Cerebellar nuclear complex (tissue), 1 donor: ENCODE results near the gene CFAP69.
"Not testable (repeated sequence)": the region's sequence is repeated elsewhere in the genome, so short reads cannot be mapped to it uniquely, and the experiment has no call there.

Experiments used
- DNase-seq, 2 experiments: peaks; one replicate each; lab custom pipeline; 2025; lab: John Stamatoyannopoulos, UW

CFAP69 gene

GRCh38 chr7:90272242-90272641 is 27.3 kb downstream of the CFAP69 start:
- no peak for DNase-seq

GRCh38 chr7:90274161-90274560 is 29.2 kb downstream of the CFAP69 start:
- DNase-seq, result no peak

GRCh38 chr7:90276033-90276728 is 31.2 kb downstream of the CFAP69 start:
- no peak for DNase-seq

DNA sequence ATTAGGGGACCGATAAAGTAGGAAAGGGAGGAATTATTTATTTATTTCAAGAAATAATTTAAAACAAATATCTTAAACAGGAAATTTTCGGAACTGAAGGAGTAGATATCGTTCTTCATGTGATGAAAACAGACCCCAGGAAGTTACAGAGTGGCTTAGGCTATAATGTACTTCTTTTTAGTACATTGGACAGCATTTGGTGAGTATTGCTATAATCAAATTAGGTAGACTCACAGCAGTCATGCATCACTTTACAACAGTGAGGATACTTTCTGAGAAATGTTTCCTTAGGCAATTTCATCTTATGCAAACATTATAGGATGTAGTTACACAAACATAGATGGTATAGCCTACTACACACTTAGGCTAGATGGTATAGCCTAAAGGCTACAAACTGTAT is 43.2 kb downstream of the CFAP69 start:
- no peak for DNase-seq

DNA sequence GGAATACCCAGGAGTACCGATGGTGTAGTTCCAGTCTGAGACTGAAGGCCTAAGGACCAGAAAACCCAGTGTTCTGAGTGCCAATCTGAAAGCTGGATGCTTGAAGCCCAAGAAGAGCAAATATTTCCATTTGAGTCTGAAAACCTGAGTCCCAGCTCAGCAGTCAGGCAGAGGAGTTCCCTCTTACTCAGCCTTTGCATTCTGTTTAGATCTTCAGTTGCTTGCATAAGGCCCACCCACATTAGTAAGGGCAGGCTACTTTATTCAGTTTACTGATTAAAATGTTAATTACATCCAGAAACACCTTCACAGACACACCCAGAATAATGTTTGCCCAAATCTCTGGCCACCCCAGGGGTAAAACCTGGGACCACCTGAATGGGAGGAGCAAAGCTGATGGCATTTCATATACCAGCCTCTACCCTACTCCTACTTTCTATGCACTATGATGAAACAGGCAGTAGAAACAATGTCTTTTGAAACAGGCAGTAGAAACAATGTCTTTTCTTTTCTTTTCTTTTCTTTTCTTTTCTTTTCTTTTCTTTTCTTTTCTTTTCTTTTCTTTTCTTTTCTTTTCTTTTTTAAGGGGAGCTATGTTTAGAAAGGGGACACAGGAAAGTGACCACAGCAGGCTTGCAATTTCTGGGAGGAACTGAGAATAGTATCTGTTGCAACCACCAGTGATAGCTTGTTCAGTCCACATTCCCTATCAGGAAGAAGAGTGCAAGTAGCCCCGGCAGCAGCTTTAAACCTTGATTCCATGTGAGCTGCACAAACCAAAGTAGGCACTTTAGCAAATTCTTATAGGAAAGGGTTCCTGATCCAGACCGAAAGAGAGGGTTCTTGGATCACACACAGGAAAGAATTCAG is 45.5 kb downstream of the CFAP69 start:
- DNase-seq, result no peak

- DNase-seq, result no peak
Measured at GRCh38 chr7:90298145-90299038, 53.4 kb downstream of the CFAP69 start.

DNA sequence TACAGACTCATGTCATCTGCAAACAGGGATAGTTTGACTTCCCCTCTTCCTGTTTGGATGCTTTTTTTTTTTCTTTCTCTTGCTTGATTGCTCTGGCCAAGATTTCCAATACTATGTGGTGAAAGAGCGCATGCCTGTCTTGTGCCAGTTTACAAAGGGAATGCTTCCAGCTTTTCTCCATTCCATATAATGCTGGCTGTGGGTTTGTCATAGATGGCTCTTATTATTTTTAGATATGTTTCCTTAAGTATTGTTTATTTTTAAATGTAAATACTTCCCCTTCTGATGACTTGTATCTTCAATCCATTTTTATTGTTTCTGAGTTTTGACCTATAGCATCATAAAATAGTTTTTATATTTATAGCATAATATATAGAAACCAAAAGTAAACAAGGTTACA is 58.3 kb downstream of the CFAP69 start:
- DNase-seq, result no peak

DNA sequence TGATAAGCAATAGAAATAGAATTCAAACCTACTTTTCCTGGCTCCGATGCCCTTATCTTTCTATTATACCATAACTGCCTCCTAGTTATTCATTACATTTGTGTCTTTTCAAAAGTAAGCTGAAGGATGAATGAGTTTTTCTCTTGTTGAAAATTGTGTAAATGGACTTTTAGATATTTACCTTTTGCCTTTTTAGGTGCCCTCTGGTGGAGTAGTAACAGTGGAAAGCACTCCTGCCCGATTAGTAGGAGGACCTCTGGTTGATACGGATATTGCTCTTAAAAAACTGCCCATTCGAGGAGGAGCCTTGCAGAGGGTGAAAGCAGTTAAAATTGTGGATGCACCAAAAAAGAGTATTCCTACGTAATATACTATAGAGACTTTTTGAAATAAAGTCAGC is 64.9 kb downstream of the CFAP69 start:
- DNase-seq, result no peak

GRCh38 chr7:90311175-90311574 is 66.2 kb downstream of the CFAP69 start:
- no peak for DNase-seq

- DNase-seq, result no peak
Measured at GRCh38 chr7:90312745-90313144, 67.8 kb downstream of the CFAP69 start.

GRCh38 chr7:90313907-90314306 is 68.9 kb downstream of the CFAP69 start:
- DNase-seq, result no peak

- no peak for DNase-seq
Measured at GRCh38 chr7:90320014-90320413, 75.0 kb downstream of the CFAP69 start.

DNA sequence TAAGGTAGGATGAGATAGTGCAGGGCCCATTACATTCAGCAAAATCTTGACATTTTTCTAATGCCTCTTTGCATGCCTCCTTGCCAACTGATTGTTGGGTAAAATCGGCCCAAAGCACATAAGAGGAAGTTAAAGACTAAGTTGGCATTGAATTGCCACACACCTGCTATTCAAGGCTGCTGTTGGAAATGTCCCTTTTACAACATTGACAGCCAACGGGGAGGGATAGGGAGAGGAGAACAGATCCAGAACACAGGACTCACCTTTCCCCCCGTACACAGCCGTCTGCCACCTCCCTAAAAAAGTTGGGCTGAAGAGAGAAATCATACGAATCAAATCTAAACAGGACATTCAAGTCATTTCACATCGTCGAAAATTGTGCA is 75.4 kb downstream of the CFAP69 start:
- no peak for DNase-seq

DNA sequence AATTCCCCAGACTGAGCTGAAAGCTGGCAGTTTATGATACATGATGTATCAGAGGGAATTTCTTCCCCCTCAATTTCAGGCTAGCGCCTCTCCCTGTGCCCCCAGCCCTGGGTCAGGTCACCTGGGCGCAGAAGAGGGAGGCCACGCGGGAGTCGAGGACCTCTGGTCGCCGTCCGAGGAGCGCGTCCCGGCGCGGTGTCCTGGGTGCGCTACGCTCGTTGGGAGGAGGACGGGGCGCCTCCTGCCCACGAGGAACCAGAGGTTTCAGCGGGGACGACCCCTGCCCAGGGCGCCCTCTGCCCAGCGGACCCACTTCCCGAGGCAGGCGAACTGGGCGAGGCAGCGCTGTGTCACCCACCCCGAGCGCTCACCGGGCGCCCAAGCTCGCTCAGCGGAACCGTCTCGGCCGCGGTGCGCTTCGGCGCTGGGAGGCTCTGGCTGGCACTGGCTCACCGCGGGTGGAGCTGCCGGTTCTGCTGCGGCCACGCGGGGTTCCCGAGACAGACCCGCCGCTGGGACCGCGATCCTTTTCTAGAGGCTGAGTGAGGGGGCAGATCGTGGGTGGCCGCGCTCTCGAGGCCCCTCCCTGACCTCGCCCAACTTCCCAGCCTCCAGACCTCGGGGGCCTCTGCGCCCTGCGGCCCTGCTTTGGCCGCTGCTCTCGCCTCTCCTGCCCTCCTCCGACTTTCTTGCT is 76.0 kb downstream of the CFAP69 start, which contains the start of gene FAM237B:
FAM237B (minus strand) TSS at position 504 of the 694 bp plus-strand sequence. CDS start 1,556 bp downstream, outside the sequence.
- DNase-seq, result no peak

DNA sequence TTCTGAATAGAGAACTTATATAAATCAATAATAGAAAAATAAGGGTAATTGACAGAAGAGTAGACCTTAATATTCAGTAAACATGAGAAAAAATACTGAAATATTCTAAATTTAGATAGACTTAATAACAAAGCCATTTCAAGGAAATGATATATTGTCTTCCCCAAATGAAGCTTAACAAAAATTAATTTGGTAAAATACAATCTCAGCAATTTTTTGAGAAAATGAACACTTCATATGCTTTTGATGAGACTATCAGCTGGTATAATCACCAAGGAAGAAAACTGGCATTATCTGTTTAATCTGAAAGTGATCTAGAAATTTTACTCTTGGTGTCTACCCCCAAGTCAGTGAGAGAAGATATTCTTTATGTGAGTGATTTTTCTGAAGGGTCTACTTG is 77.9 kb downstream of the CFAP69 start:
- no peak for DNase-seq

GRCh38 chr7:90326500-90326899 is 81.5 kb downstream of the CFAP69 start:
- no peak for DNase-seq

GRCh38 chr7:90334193-90334843 is 89.3 kb downstream of the CFAP69 start:
- no peak for DNase-seq

DNA sequence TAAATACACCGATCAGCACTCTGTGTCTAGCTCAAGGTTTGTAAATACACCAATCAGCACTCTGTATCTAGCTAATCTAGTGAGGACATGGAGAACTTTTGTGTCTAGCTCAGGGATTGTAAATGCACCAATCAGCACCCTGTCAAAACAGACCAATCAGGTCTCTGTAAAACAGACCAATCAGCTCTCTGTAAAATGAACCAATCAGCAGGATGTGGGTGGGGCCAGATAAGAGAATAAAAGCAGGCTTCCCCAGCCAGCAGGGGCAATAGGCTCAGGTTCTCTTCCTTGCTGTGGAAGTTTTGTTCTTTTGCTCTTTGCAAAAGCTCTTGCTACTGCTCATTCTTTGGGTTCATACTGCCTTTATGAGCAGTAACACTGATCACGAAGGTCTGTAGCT is 90.0 kb downstream of the CFAP69 start:
- DNase-seq, result not testable (repeated sequence)

GRCh38 chr7:90337106-90337505 is 92.1 kb downstream of the CFAP69 start:
- no peak for DNase-seq

DNA sequence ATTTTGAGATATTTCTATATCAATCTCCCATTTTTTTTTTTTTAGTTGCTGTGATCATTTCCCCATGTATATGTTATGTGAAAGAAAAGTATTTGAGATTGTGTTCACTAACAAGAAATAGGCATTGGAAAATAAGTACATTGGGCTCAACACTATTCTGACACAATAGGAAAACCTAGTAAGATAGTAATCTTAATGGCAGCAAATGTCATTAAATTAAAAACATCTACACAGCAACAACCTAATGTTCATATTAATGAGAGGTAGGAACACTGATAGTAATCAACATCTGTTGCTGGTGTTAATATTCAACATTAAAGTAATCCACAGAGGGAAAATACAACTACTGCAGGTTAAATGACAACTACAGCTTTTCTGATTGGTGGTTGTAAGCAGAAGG is 100.0 kb downstream of the CFAP69 start:
- DNase-seq, result no peak
